ENCODE data around the gene APOBEC3G. TPM values are rescaled to one million over a fixed set of nuclear protein-coding genes. Genes with fewer than 3 reads are reported as not detected.

The APOBEC3G gene
- total and polyA plus RNA-seq, 2 donors (not counting 1 experiment from before 2014, with no cell fraction given) = 14.3 to 22.1 TPM

GRCh38 chr22:39090426-39091064, 13.5 kb downstream of the APOBEC3G start:
- Histone ChIP-seq H3K27ac (ENCODE audit: insufficient read depth, low read length) (no peak overlapping the region), H3K4me1 (ENCODE audit: control insufficient read depth, extremely low read depth, insufficient read depth, low read length) (no peaks in the 10 kb centered on the region), H3K79me2 (ENCODE audit: control insufficient read depth, insufficient read depth, low read length) (no peaks in the 10 kb centered on the region), H3K9ac (ENCODE audit: insufficient read depth, low read length) (no peak overlapping the region), H3K36me3 (ENCODE audit: control insufficient read depth, insufficient read depth, low read length) (no peaks in the 10 kb centered on the region), H3K4me3 (replicated peaks in 1 of 4; ENCODE audit: control extremely low read depth in 1 of 4, insufficient read depth in 1 of 4, low read depth in 3 of 4, low read length in 4 of 4) (no peak overlapping the region), H4K20me1 (ENCODE audit: control insufficient read depth, extremely low read depth, insufficient read depth, low read length) (no peaks in the 10 kb centered on the region), H3K9me3 (ENCODE audit: control insufficient read depth, insufficient read depth, low read depth, low read length) (no peaks in the 10 kb centered on the region), H3K27me3 (ENCODE audit: control insufficient read depth, insufficient read depth, low read length) (peaks cover 4% of the 10 kb centered on the region), H2AFZ (ENCODE audit: low read length) (no peak overlapping the region), H3K4me2 (ENCODE audit: extremely low read depth, insufficient read depth, low read length) (no peak overlapping the region)
- TF ChIP-seq EZH2 (IDR thresholded peaks at IDR 0.05; ENCODE audit: low read length, missing control alignments) = no peak
- TF ChIP-seq CTCF (conservative IDR thresholded peaks at IDR 0.05 in 1 of 2, IDR thresholded peaks at IDR 0.05 in 1 of 2; ENCODE audit: low read depth in 1 of 2, low read length in 2 of 2) = no peak
- no peak for DNase-seq (ENCODE audit: low read depth in 2 of 2)

GRCh38 chr22:39091126-39092081, 14.3 kb downstream of the APOBEC3G start:
- Histone ChIP-seq H3K4me1 (ENCODE audit: control insufficient read depth, extremely low read depth, insufficient read depth, low read length) (no peaks in the 10 kb centered on the region), H2AFZ (ENCODE audit: low read length) (no peak overlapping the region), H3K36me3 (ENCODE audit: control insufficient read depth, insufficient read depth, low read length) (no peaks in the 10 kb centered on the region), H4K20me1 (ENCODE audit: control insufficient read depth, extremely low read depth, insufficient read depth, low read length) (no peaks in the 10 kb centered on the region), H3K4me3 (replicated peaks in 1 of 4; ENCODE audit: control extremely low read depth in 1 of 4, insufficient read depth in 1 of 4, low read depth in 3 of 4, low read length in 4 of 4) (no peak overlapping the region), H3K27me3 (ENCODE audit: control insufficient read depth, insufficient read depth, low read length) (peaks cover 4% of the 10 kb centered on the region), H3K79me2 (ENCODE audit: control insufficient read depth, insufficient read depth, low read length) (no peaks in the 10 kb centered on the region), H3K9me3 (ENCODE audit: control insufficient read depth, insufficient read depth, low read depth, low read length) (no peaks in the 10 kb centered on the region), H3K4me2 (ENCODE audit: extremely low read depth, insufficient read depth, low read length) (no peak overlapping the region), H3K9ac (ENCODE audit: insufficient read depth, low read length) (no peak overlapping the region), H3K27ac (ENCODE audit: insufficient read depth, low read length) (no peak overlapping the region)
- no peak for DNase-seq (ENCODE audit: low read depth in 2 of 2)
- no peak for TF ChIP-seq CTCF (conservative IDR thresholded peaks at IDR 0.05 in 1 of 2, IDR thresholded peaks at IDR 0.05 in 1 of 2; ENCODE audit: low read depth in 1 of 2, low read length in 2 of 2)
- no peak for TF ChIP-seq EZH2 (IDR thresholded peaks at IDR 0.05; ENCODE audit: low read length, missing control alignments)

- no peaks in the 10 kb centered on the region for H3K9me3 ChIP-seq (ENCODE audit: control insufficient read depth, insufficient read depth, low read depth, low read length)
- TF ChIP-seq CTCF (conservative IDR thresholded peaks at IDR 0.05 in 1 of 2, IDR thresholded peaks at IDR 0.05 in 1 of 2; ENCODE audit: low read depth in 1 of 2, low read length in 2 of 2) (no peak), EZH2 (IDR thresholded peaks at IDR 0.05; ENCODE audit: low read length, missing control alignments) (no peak)
- H4K20me1 ChIP-seq (ENCODE audit: control insufficient read depth, extremely low read depth, insufficient read depth, low read length) = no peaks in the 10 kb centered on the region
- no peak overlapping the region for H3K9ac ChIP-seq (ENCODE audit: insufficient read depth, low read length)
- no peaks in the 10 kb centered on the region for H3K79me2 ChIP-seq (ENCODE audit: control insufficient read depth, insufficient read depth, low read length)
- DNase-seq (ENCODE audit: low read depth in 2 of 2) = no peak
- H3K4me1 ChIP-seq (ENCODE audit: control insufficient read depth, extremely low read depth, insufficient read depth, low read length) = no peaks in the 10 kb centered on the region
- peaks cover 4% of the 10 kb centered on the region for H3K27me3 ChIP-seq (ENCODE audit: control insufficient read depth, insufficient read depth, low read length)
- H3K4me2 ChIP-seq (ENCODE audit: extremely low read depth, insufficient read depth, low read length) = no peak overlapping the region
- no peak overlapping the region for H2AFZ ChIP-seq (ENCODE audit: low read length)
- H3K4me3 ChIP-seq (replicated peaks in 1 of 4; ENCODE audit: control extremely low read depth in 1 of 4, insufficient read depth in 1 of 4, low read depth in 3 of 4, low read length in 4 of 4) = no peak overlapping the region
- H3K36me3 ChIP-seq (ENCODE audit: control insufficient read depth, insufficient read depth, low read length) = no peaks in the 10 kb centered on the region
- no peak overlapping the region for H3K27ac ChIP-seq (ENCODE audit: insufficient read depth, low read length)
Observed at GRCh38 chr22:39092111-39092862, 15.2 kb downstream of the APOBEC3G start.
